NCI-H2196 (cell line): ENCODE results near the gene FAM118B.

Experiments used
- DNase-seq: peaks from one replicate; lab custom pipeline; 2025; ENCODE audit not compliant: unreplicated experiment; lab: John Stamatoyannopoulos, UW

FAM118B gene

GRCh38 chr11:126211236-126212088, at the start of gene FAM118B, which contains the start of gene RPUSD4:
Gene FAM118B, plus strand, starts transcription at chr11:126211782. Its CDS starts 23,220 bp downstream, at chr11:126235002.
Gene RPUSD4, minus strand, starts transcription at chr11:126211650. Its CDS starts 12 bp downstream, at chr11:126211638.
- peak; percentile 97 for DNase-seq

GRCh38 chr11:126162306-126163030, 49.1 kb upstream of the FAM118B start:
- DNase-seq: no peak

- DNase-seq: no peak
Observed at GRCh38 chr11:126163074-126163700, 48.4 kb upstream of the FAM118B start.

- no peak for DNase-seq
Observed at GRCh38 chr11:126163779-126164178, 47.8 kb upstream of the FAM118B start.

- DNase-seq: no peak
Observed at GRCh38 chr11:126164781-126165180, 46.8 kb upstream of the FAM118B start.

GRCh38 chr11:126165311-126165720, 46.3 kb upstream of the FAM118B start:
- DNase-seq: no peak

GRCh38 chr11:126165757-126166156, 45.8 kb upstream of the FAM118B start:
- DNase-seq: no peak

GRCh38 chr11:126166413-126166812, 45.2 kb upstream of the FAM118B start:
- no peak for DNase-seq

GRCh38 chr11:126167488-126167887, 44.1 kb upstream of the FAM118B start:
- no peak for DNase-seq

GRCh38 chr11:126169291-126169690, 42.3 kb upstream of the FAM118B start:
- DNase-seq: no peak

GRCh38 chr11:126172596-126173038, 39.0 kb upstream of the FAM118B start:
- DNase-seq: no peak

- DNase-seq: no peak
Observed at GRCh38 chr11:126173257-126173656, 38.3 kb upstream of the FAM118B start.

GRCh38 chr11:126174816-126175215, 36.8 kb upstream of the FAM118B start:
- DNase-seq: no peak

- no peak for DNase-seq
Observed at GRCh38 chr11:126175393-126175792, 36.2 kb upstream of the FAM118B start.

GRCh38 chr11:126176853-126177470, 34.6 kb upstream of the FAM118B start:
- DNase-seq: no peak

GRCh38 chr11:126181939-126182730, 29.4 kb upstream of the FAM118B start:
- no peak for DNase-seq

- no peak for DNase-seq
Observed at GRCh38 chr11:126182787-126183445, 28.7 kb upstream of the FAM118B start.

- DNase-seq: no peak
Observed at GRCh38 chr11:126185259-126186024, 26.1 kb upstream of the FAM118B start.
